ENCODE data around the gene GOLPH3.

The GOLPH3 gene

GRCh38 chr5:32170303-32171151, 3.6 kb downstream of the GOLPH3 start:
- DNase-seq: no peak

- DNase-seq: no peak
Observed at GRCh38 chr5:32168460-32169033, 5.6 kb downstream of the GOLPH3 start.

GRCh38 chr5:32165597-32165996, 8.5 kb downstream of the GOLPH3 start:
- DNase-seq: no peak

GRCh38 chr5:32163785-32164184, 10.3 kb downstream of the GOLPH3 start:
- DNase-seq: no peak

GRCh38 chr5:32163053-32163452, 11.1 kb downstream of the GOLPH3 start:
- DNase-seq: no peak

- DNase-seq: no peak
Observed at GRCh38 chr5:32160228-32160627, 13.9 kb downstream of the GOLPH3 start.

- no peak for DNase-seq
Observed at GRCh38 chr5:32159328-32160072, 14.6 kb downstream of the GOLPH3 start.

GRCh38 chr5:32158679-32158975, 15.5 kb downstream of the GOLPH3 start:
- no peak for DNase-seq

GRCh38 chr5:32157078-32157477, 17.0 kb downstream of the GOLPH3 start:
- no peak for DNase-seq

- no peak for DNase-seq
Observed at GRCh38 chr5:32156635-32157034, 17.5 kb downstream of the GOLPH3 start.

- DNase-seq: no peak
Observed at GRCh38 chr5:32155211-32155610, 18.9 kb downstream of the GOLPH3 start.

- no peak for DNase-seq
Observed at GRCh38 chr5:32153723-32154122, 20.4 kb downstream of the GOLPH3 start.

GRCh38 chr5:32151198-32151597, 22.9 kb downstream of the GOLPH3 start:
- no peak for DNase-seq

- DNase-seq: no peak
Observed at GRCh38 chr5:32150366-32150765, 23.8 kb downstream of the GOLPH3 start.

GRCh38 chr5:32147959-32148358, 26.2 kb downstream of the GOLPH3 start:
- no peak for DNase-seq

GRCh38 chr5:32147236-32147635, 26.9 kb downstream of the GOLPH3 start:
- DNase-seq: no peak

- DNase-seq: no peak
Observed at GRCh38 chr5:32145378-32145777, 28.7 kb downstream of the GOLPH3 start.

- no peak for DNase-seq
Observed at GRCh38 chr5:32144378-32145207, 29.5 kb downstream of the GOLPH3 start.

GRCh38 chr5:32143617-32144377, 30.3 kb downstream of the GOLPH3 start:
- DNase-seq: no peak

GRCh38 chr5:32138839-32139493, 35.2 kb downstream of the GOLPH3 start:
- DNase-seq: no peak

- DNase-seq: no peak
Observed at GRCh38 chr5:32136342-32136741, 37.8 kb downstream of the GOLPH3 start.

- no peak for DNase-seq
Observed at GRCh38 chr5:32135086-32135485, 39.0 kb downstream of the GOLPH3 start.

Measured in NCI-H1092 (cell line).